ENCODE measurements around the gene BPGM.

GRCh38 chr7:134660961-134661376 lies 14.3 kb downstream of the BPGM start:
- TF ChIP-seq CTCF (IDR thresholded peaks at IDR 0.05; ENCODE audit: low read length) (no peak), EZH2 (IDR thresholded peaks at IDR 0.05; ENCODE audit: borderline replicate concordance, low read length) (no peak)
